Activated T-cell treated with anti-CD3 and anti-CD28 coated beads for 1 hour (primary cell): ENCODE results near the gene NAAA.
"Not testable (repeated sequence)": the region's sequence is repeated elsewhere in the genome, so short reads cannot be mapped to it uniquely, and the experiment has no call there.

Source experiments
- DNase-seq: peaks from one replicate; pipeline ENCODE4 v3.0.0-alpha.2; 2020; ENCODE audit warnings: low read depth

The NAAA gene

GRCh38 chr4:75940692-75941253 is at the start of gene NAAA:
Gene NAAA (minus strand): TSS chr4:75941013. CDS start chr4:75940949, 64 bp downstream.
- DNase-seq, result peak; percentile 64

- no peak for DNase-seq
Observed at GRCh38 chr4:75989846-75990528, 49.2 kb upstream of the NAAA start.

- DNase-seq, result no peak
Observed at GRCh38 chr4:75985116-75985515, 44.3 kb upstream of the NAAA start.

GRCh38 chr4:75980576-75980975 is 39.8 kb upstream of the NAAA start:
- DNase-seq, result no peak

GRCh38 chr4:75976177-75976576 is 35.4 kb upstream of the NAAA start:
- DNase-seq, result no peak

GRCh38 chr4:75973766-75974165 is 33.0 kb upstream of the NAAA start:
- no peak for DNase-seq

GRCh38 chr4:75968084-75968483 is 27.3 kb upstream of the NAAA start:
- DNase-seq, result no peak

GRCh38 chr4:75963558-75963957 is 22.7 kb upstream of the NAAA start:
- no peak for DNase-seq

- DNase-seq, result not testable (repeated sequence)
Observed at GRCh38 chr4:75962072-75962471, 21.3 kb upstream of the NAAA start.

GRCh38 chr4:75958546-75958945 is 17.7 kb upstream of the NAAA start:
- DNase-seq, result not testable (repeated sequence)

GRCh38 chr4:75954811-75955210 is 14.0 kb upstream of the NAAA start:
- not testable (repeated sequence) for DNase-seq

GRCh38 chr4:75953509-75953908 is 12.7 kb upstream of the NAAA start:
- no peak for DNase-seq

GRCh38 chr4:75950213-75950815 is 9.5 kb upstream of the NAAA start:
- DNase-seq, result no peak

GRCh38 chr4:75948822-75949444 is 8.1 kb upstream of the NAAA start:
- DNase-seq, result no peak

GRCh38 chr4:75939890-75940691 is 722 bp downstream of the NAAA start:
- peak; percentile 60 for DNase-seq

GRCh38 chr4:75935628-75936027 is 5.2 kb downstream of the NAAA start:
- DNase-seq, result no peak

- DNase-seq, result no peak
Observed at GRCh38 chr4:75930152-75930551, 10.7 kb downstream of the NAAA start.

- DNase-seq, result not testable (repeated sequence)
Observed at GRCh38 chr4:75924916-75925315, 15.9 kb downstream of the NAAA start.

- DNase-seq, result no peak
Observed at GRCh38 chr4:75924309-75924827, 16.4 kb downstream of the NAAA start.

- no peak for DNase-seq
Observed at GRCh38 chr4:75922588-75922987, 18.2 kb downstream of the NAAA start.

GRCh38 chr4:75921910-75922309 is 18.9 kb downstream of the NAAA start:
- DNase-seq, result no peak

GRCh38 chr4:75920327-75920726 is 20.5 kb downstream of the NAAA start:
- DNase-seq, result no peak
